Diencephalon (tissue), 1 donor: ENCODE measurements around the gene VSIG10L. TPM values are rescaled to one million over a fixed set of nuclear protein-coding genes. Genes with fewer than 3 reads are reported as not detected.

ENCODE experiments used
- total RNA-seq: library from RNA; depleted of rRNA; stranded (reverse); fragments of >200 nt; gene quantifications from one replicate; pipeline ENCODE4 v1.2.3, GENCODE V29; 2014

The VSIG10L gene
- 1.6 TPM for total RNA-seq

GRCh38 chr19:51341976-51342580 lies at the start of gene VSIG10L:
VSIG10L (minus strand) TSS chr19:51342139; CDS start chr19:51342124, 15 bp downstream.

GRCh38 chr19:51387924-51388389 lies 46.0 kb upstream of the VSIG10L start, which contains the start of gene LIM2:
LIM2 (minus strand) TSS chr19:51387974; CDS start chr19:51387443, 531 bp downstream.

GRCh38 chr19:51372649-51373504 lies 30.9 kb upstream of the VSIG10L start, which contains the start of gene NKG7:
NKG7 (minus strand) TSS chr19:51372654; CDS start chr19:51372535, 119 bp downstream.

GRCh38 chr19:51368366-51369282 lies 26.7 kb upstream of the VSIG10L start, which contains the start of gene CLDND2:
CLDND2 (minus strand) TSS chr19:51369003; CDS start chr19:51368577, 426 bp downstream.

GRCh38 chr19:51365965-51366388 lies 24.0 kb upstream of the VSIG10L start, which contains the start of gene ETFB:
ETFB (minus strand) TSS chr19:51366388; CDS start chr19:51366326, 62 bp downstream.

GRCh38 chr19:51311351-51312257 lies 30.3 kb downstream of the VSIG10L start, which contains the start of gene IGLON5:
IGLON5 (plus strand) TSS chr19:51311644; CDS start chr19:51311848, 204 bp downstream.

Other genes with a start within 250 kb of the VSIG10L start
- 3.9 TPM for gene CTU1, start 233.7 kb downstream of the VSIG10L start, total RNA-seq
- 0.69 TPM for gene SIGLEC9, start 217.2 kb downstream of the VSIG10L start, total RNA-seq
- gene SIGLEC7, start 199.8 kb downstream of the VSIG10L start, total RNA-seq, result 0.46 TPM
- gene CD33, start 117.1 kb downstream of the VSIG10L start, total RNA-seq, result 0.23 TPM
- gene SIGLECL1, start 91.1 kb downstream of the VSIG10L start, total RNA-seq, result not detected
- gene IGLON5, start 30.5 kb downstream of the VSIG10L start, total RNA-seq, result 9.5 TPM
- gene ETFB, start 24.2 kb upstream of the VSIG10L start, total RNA-seq, result 54.9 TPM
- not detected for gene CLDND2, start 26.9 kb upstream of the VSIG10L start, total RNA-seq
- gene NKG7, start 30.5 kb upstream of the VSIG10L start, total RNA-seq, result 0.46 TPM
- gene LIM2, start 45.8 kb upstream of the VSIG10L start, total RNA-seq, result not detected
- gene C19orf84, start 48.5 kb upstream of the VSIG10L start, total RNA-seq, result not detected
- gene SIGLEC10, start 75.5 kb upstream of the VSIG10L start, total RNA-seq, result 3.0 TPM
- gene SIGLEC8, start 116.3 kb upstream of the VSIG10L start, total RNA-seq, result 2.3 TPM
- gene CEACAM18, start 136.4 kb upstream of the VSIG10L start, total RNA-seq, result not detected
- gene SIGLEC12, start 159.7 kb upstream of the VSIG10L start, total RNA-seq, result not detected
- gene SIGLEC6, start 189.5 kb upstream of the VSIG10L start, total RNA-seq, result not detected
- 9.9 TPM for gene ZNF175, start 229.1 kb upstream of the VSIG10L start, total RNA-seq